SJCRH30 (cell line): ENCODE results near the gene RPAP2. TPM values are rescaled to one million over a fixed set of nuclear protein-coding genes. Genes with fewer than 3 reads are reported as not detected.
"Not testable (repeated sequence)": the region's sequence is repeated elsewhere in the genome, so short reads cannot be mapped to it uniquely, and the experiment has no call there.

Source experiments
- DNase-seq, 2 experiments: peaks; one replicate each; pipeline ENCODE4 v3.0.0-alpha.2; 2015 to 2020
- H3K27ac ChIP-seq: fragments of 250-450 bp; sonication (Bioruptor Pico); 2 replicates; pipeline ENCODE4 v1.5.1; 2020; ENCODE audit warnings: mild to moderate bottlenecking, moderate library complexity
- H3K27me3 ChIP-seq: fragments of 250-450 bp; sonication (Bioruptor Pico); 2 replicates; pipeline ENCODE4 v1.5.1; 2020; ENCODE audit warnings: mild to moderate bottlenecking, moderate library complexity
- H3K36me3 ChIP-seq: fragments of 250-450 bp; sonication (Bioruptor Pico); 2 replicates; pipeline ENCODE4 v1.5.1; 2020; ENCODE audit warnings: mild to moderate bottlenecking, moderate library complexity
- H3K4me1 ChIP-seq: fragments of 250-450 bp; sonication (Bioruptor Pico); 2 replicates; pipeline ENCODE4 v1.5.1; 2020; ENCODE audit warnings: mild to moderate bottlenecking, moderate library complexity
- H3K4me3 ChIP-seq: fragments of 250-450 bp; sonication (Bioruptor Pico); 2 replicates; pipeline ENCODE4 v1.5.1; 2020; ENCODE audit warnings: mild to moderate bottlenecking, moderate library complexity
- H3K9me3 ChIP-seq: fragments of 250-450 bp; sonication (Bioruptor Pico); replicated peaks from 2 replicates; pipeline ENCODE4 v1.5.1; 2020; ENCODE audit warnings: mild to moderate bottlenecking, moderate library complexity
- total RNA-seq: library from RNA; depleted of rRNA; stranded (reverse); fragments of >200 nt; shearing (Covaris generic); gene quantifications from 2 replicates; pipeline ENCODE4 v1.2.3, GENCODE V29; 2014

RPAP2 gene
- total RNA-seq, 1 experiment from 2014 or later: 26.4 TPM

DNA sequence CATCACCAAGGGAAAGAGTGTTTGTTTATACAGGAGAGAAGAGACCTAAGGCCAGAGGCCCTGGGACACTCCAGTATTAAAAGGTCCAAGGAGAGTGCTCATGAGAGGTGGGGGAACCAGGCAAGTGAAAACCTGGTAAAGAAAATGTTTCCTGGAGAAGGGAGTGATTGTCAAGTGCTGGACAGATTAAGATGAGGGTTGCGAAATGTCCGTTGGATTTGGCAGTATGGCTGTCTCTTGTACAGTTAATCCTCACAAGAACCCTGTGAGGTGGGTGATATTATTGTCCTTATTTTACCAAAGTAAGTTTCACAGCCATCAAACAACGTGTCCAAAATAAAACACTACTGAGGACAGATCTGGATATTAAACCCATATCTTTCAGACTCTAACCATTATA, 44.2 kb downstream of the RPAP2 start:
- Histone ChIP-seq H3K27me3 (no peaks in the 10 kb centered on the region), H3K4me3 (no peak overlapping the region), H3K36me3 (peaks cover 32% of the 10 kb centered on the region), H3K27ac (no peak overlapping the region), H3K9me3 (no peaks in the 10 kb centered on the region), H3K4me1 (no peaks in the 10 kb centered on the region)
- DNase-seq: no peak

DNA sequence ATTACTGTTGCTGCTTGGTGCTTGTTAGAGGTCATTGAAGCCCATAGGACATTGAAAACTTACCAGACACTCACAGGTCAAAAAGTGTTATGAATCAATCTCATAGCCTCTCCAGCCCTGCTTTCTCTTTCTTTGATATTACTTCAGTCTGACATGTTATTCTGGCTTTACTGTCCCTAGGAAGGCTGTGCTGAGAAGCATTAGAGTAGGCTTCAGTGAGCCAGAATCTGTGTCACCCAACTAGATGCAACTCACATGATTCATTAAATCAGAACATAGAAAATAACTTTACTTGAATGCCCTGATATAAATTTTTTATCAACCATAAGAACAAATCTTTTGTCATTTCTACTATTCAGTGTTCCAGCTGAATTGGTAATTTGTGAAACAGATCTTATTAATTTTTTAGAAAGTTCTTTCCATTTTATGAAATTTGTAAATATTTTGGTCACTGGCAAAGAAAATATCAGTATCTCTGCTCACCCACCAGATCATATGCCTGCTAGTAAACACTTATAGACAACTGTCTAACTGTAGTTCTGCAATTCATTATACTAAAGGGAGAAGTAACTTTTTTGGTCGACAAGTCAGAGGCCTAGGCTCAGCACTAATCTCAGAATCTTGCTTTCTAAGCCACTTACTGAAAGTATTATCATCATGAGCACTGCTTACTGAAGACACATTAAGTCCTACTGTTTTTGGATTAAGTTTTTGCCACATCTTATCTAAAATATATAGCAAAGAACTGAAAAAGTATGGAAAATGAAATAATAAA, 48.2 kb downstream of the RPAP2 start:
- H3K4me3 ChIP-seq: no peak overlapping the region
- H3K27ac ChIP-seq: no peak overlapping the region
- no peaks in the 10 kb centered on the region for H3K27me3 ChIP-seq
- H3K4me1 ChIP-seq: no peaks in the 10 kb centered on the region
- H3K36me3 ChIP-seq: peaks cover 35% of the 10 kb centered on the region
- DNase-seq: no peak
- H3K9me3 ChIP-seq: no peaks in the 10 kb centered on the region

GRCh38 chr1:92352856-92353255, 54.0 kb downstream of the RPAP2 start:
- Histone ChIP-seq H3K4me1 (no peaks in the 10 kb centered on the region), H3K4me3 (no peak overlapping the region)

DNA sequence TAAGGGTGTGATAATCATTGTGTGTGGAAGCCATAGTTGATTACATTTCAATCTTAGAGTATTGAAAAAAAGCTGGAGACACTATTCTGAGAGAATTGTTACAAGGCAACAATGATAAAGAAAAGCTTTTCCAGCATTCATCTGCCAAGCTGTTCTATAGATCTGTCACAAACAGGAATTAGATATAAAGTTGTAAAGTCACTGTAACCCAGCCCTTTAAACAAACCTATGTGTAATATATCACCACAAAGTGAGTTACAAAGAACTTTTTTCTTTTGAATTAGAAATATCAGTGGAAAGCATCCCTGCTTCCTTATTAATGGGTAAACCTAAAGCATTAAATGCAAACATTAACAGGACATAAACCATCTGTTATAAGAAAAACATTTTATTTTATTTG, 55.4 kb downstream of the RPAP2 start:
- peaks cover 36% of the 10 kb centered on the region for H3K36me3 ChIP-seq
- H3K4me3 ChIP-seq: no peak overlapping the region
- no peaks in the 10 kb centered on the region for H3K27me3 ChIP-seq
- H3K9me3 ChIP-seq: 0 out of 2 replicates have a peak, but pooled peaks cover 2% of the 10 kb centered on the region
- H3K4me1 ChIP-seq: no peaks in the 10 kb centered on the region
- no peak overlapping the region for H3K27ac ChIP-seq
- DNase-seq: no peak

More at GRCh38 chr1:92352856-92353255, 54.0 kb downstream of the RPAP2 start:
- H3K36me3 ChIP-seq: peaks cover 41% of the 10 kb centered on the region
- no peaks in the 10 kb centered on the region for H3K27me3 ChIP-seq
- H3K27ac ChIP-seq: no peak overlapping the region
- no peak for DNase-seq
- H3K9me3 ChIP-seq: 0 out of 2 replicates have a peak, but pooled peaks cover 2% of the 10 kb centered on the region

GRCh38 chr1:92356956-92357355, 58.1 kb downstream of the RPAP2 start:
- Histone ChIP-seq H3K4me3 (no peak overlapping the region), H3K27ac (no peak overlapping the region), H3K27me3 (no peaks in the 10 kb centered on the region), H3K9me3 (0 out of 2 replicates have a peak, but pooled peaks cover 2% of the 10 kb centered on the region), H3K36me3 (peaks cover 21% of the 10 kb centered on the region), H3K4me1 (no peaks in the 10 kb centered on the region)
- no peak for DNase-seq

- not testable (repeated sequence) for H3K27ac ChIP-seq, H3K9me3 ChIP-seq, H3K4me1 ChIP-seq, H3K27me3 ChIP-seq, DNase-seq, H3K4me3 ChIP-seq
- peaks cover 14% of the 10 kb centered on the region for H3K36me3 ChIP-seq
Measured at GRCh38 chr1:92359382-92359781, 60.5 kb downstream of the RPAP2 start.

DNA sequence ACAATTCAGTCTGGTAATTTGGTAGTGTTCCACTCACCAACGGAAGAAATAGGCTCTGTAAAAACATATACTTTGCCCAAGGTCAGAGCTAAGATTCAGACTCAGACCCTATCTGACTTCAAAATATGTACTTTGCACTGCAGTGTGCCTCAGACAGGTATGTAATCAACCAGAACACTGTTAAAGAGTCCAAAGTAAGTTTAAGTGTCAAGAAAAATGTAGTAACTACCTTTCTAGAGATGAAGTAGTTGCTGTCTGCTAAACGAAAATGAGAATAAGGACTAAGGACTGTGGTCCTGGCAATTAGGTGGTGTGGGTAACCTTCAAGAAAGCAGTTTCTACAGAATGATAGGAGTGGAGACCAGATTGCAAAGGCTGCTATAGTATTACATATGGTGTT, 61.1 kb downstream of the RPAP2 start:
- Histone ChIP-seq H3K36me3 (peaks cover 14% of the 10 kb centered on the region), H3K27ac (no peak overlapping the region), H3K4me1 (no peaks in the 10 kb centered on the region), H3K27me3 (no peaks in the 10 kb centered on the region), H3K4me3 (no peak overlapping the region), H3K9me3 (no peaks in the 10 kb centered on the region)
- DNase-seq: no peak

DNA sequence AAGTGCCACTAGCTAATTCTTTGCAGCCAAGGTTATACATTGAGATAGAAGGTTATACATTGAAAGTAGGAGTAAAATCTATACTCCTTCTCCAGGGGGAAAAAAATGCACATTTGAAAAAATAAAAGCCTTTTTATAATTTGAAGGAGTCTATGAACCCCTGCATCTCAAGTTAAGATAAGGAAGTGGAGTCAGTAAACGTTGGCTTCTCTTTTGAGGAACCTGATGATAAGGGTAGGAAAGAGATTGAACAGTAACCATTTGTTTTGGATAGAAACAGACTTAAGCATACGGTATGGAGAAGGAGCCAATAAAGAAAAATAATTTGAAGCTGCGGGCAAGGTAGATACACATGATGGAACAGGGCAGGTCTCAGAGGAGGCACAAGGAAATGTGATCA, 64.1 kb downstream of the RPAP2 start:
- H3K4me3 ChIP-seq: no peak overlapping the region
- H3K4me1 ChIP-seq: no peaks in the 10 kb centered on the region
- H3K36me3 ChIP-seq: peaks cover 5% of the 10 kb centered on the region; the same call in 1 of the 2 replicates
- no peak for DNase-seq
- no peaks in the 10 kb centered on the region for H3K9me3 ChIP-seq
- H3K27me3 ChIP-seq: no peaks in the 10 kb centered on the region
- no peak overlapping the region for H3K27ac ChIP-seq

- no peaks in the 10 kb centered on the region for H3K27me3 ChIP-seq
- H3K9me3 ChIP-seq: no peaks in the 10 kb centered on the region
- no peak overlapping the region for H3K4me3 ChIP-seq
- peaks cover 5% of the 10 kb centered on the region; the same call in 1 of the 2 replicates for H3K36me3 ChIP-seq
- H3K27ac ChIP-seq: no peak overlapping the region
- no peaks in the 10 kb centered on the region for H3K4me1 ChIP-seq
- no peak for DNase-seq
Measured at GRCh38 chr1:92363401-92363800, 64.5 kb downstream of the RPAP2 start.

DNA sequence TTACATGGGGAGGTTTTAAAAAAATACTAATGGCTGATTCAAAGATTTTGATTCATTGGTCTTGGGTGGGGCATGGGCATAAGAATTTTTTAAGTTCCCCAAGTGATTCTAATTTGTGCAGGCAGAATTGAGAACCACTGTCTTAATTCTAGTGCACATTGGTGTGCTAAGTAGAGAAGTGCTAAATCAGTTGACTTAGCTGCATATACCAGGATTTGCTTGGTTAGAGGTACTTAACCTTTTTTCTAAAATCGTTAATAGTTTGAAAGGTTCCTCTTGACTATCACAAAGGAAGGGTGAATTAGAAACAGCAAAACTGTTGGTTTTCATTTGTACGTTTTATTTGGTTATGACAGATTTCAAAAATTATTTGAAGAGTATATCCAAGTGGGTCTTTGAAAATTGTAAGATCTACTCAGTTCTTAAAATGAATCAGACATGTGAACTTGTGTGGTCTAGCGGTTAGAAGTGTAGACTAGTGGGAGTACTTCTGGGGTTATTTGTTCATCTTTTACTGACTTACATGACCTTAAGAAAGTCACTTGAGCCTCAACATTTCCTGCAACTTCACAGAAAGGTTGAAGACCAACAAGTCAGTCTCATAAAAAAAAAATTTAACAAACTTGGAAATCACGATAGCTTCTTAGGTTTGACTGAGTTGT, 66.7 kb downstream of the RPAP2 start:
- Histone ChIP-seq H3K4me1 (no peaks in the 10 kb centered on the region), H3K9me3 (no peaks in the 10 kb centered on the region), H3K27me3 (no peaks in the 10 kb centered on the region), H3K27ac (no peak overlapping the region), H3K4me3 (no peak overlapping the region), H3K36me3 (peaks cover 10% of the 10 kb centered on the region; the same call in 1 of the 2 replicates)
- DNase-seq: no peak

GRCh38 chr1:92366040-92366395, 67.2 kb downstream of the RPAP2 start:
- DNase-seq: no peak
- Histone ChIP-seq H3K9me3 (no peaks in the 10 kb centered on the region), H3K27me3 (no peaks in the 10 kb centered on the region)

GRCh38 chr1:92367496-92367895, 68.6 kb downstream of the RPAP2 start:
- Histone ChIP-seq H3K36me3 (peaks cover 10% of the 10 kb centered on the region; the same call in 1 of the 2 replicates), H3K4me1 (no peaks in the 10 kb centered on the region), H3K27me3 (no peaks in the 10 kb centered on the region), H3K27ac (no peak overlapping the region), H3K4me3 (no peak overlapping the region), H3K9me3 (no peaks in the 10 kb centered on the region)
- no peak for DNase-seq

More at GRCh38 chr1:92366040-92366395, 67.2 kb downstream of the RPAP2 start:
- peaks cover 10% of the 10 kb centered on the region; the same call in 1 of the 2 replicates for H3K36me3 ChIP-seq
- H3K4me3 ChIP-seq: no peak overlapping the region
- H3K4me1 ChIP-seq: no peaks in the 10 kb centered on the region
- H3K27ac ChIP-seq: no peak overlapping the region

- H3K27ac ChIP-seq: no peak overlapping the region
- no peaks in the 10 kb centered on the region for H3K9me3 ChIP-seq
- no peaks in the 10 kb centered on the region for H3K27me3 ChIP-seq
- H3K4me3 ChIP-seq: no peak overlapping the region
- no peak for DNase-seq
- H3K4me1 ChIP-seq: no peaks in the 10 kb centered on the region
- peaks cover 5% of the 10 kb centered on the region; the same call in 1 of the 2 replicates for H3K36me3 ChIP-seq
Measured at GRCh38 chr1:92372164-92372563, 73.3 kb downstream of the RPAP2 start.

GRCh38 chr1:92374223-92374622, 75.4 kb downstream of the RPAP2 start:
- DNase-seq: no peak
- Histone ChIP-seq H3K4me1 (no peaks in the 10 kb centered on the region), H3K9me3 (no peaks in the 10 kb centered on the region), H3K36me3 (peaks cover under 1% of the 10 kb centered on the region; the same call in 1 of the 2 replicates), H3K27ac (no peak overlapping the region), H3K4me3 (no peak overlapping the region), H3K27me3 (no peaks in the 10 kb centered on the region)

GRCh38 chr1:92376345-92376744, 77.5 kb downstream of the RPAP2 start:
- Histone ChIP-seq H3K9me3 (no peaks in the 10 kb centered on the region), H3K4me1 (no peaks in the 10 kb centered on the region), H3K27me3 (no peaks in the 10 kb centered on the region), H3K36me3 (peaks cover 4% of the 10 kb centered on the region; the same call in 1 of the 2 replicates), H3K27ac (no peak overlapping the region), H3K4me3 (no peak overlapping the region)
- DNase-seq: no peak
